Measurements from ENCODE around the gene FLT3LG. TPM values are rescaled to one million over a fixed set of nuclear protein-coding genes. Genes with fewer than 3 reads are reported as not detected.

FLT3LG gene
- total and polyA plus RNA-seq, 2 of the 8 experiments (the other 6 are each of a cell fraction or from before 2014, with no cell fraction given): 1.6 to 3.2 TPM

- TF ChIP-seq ATF2 (IDR thresholded peaks at IDR 0.05; ENCODE audit: low read length) (no peak), USF2 (IDR thresholded peaks at IDR 0.05; ENCODE audit: low read length) (no peak), BCL11A (IDR thresholded peaks at IDR 0.05; ENCODE audit: low read depth in 2 of 2, low read length in 2 of 2) (no peak), FOSL1 (IDR thresholded peaks at IDR 0.05; ENCODE audit: insufficient read depth, low read depth, low read length) (no peak), NANOG (IDR thresholded peaks at IDR 0.05; ENCODE audit: insufficient read depth, low read depth, low read length, poor library complexity, severe bottlenecking) (no peak)
Measured at GRCh38 chr19:49507803-49508494, 33.9 kb downstream of the FLT3LG start (continued).

Measured in H1 (cell line).